HepG2 (cell line): ENCODE data around the gene ISG20. TPM values are rescaled to one million over a fixed set of nuclear protein-coding genes. Genes with fewer than 3 reads are reported as not detected.

Experiments
- ATAC-seq: fragments of 200-7000 bp; cut with Tn5 transposase; 3 replicates; pipeline ENCODE4 v1.9.1; 2020; ENCODE audit warnings: mild to moderate bottlenecking, moderate library complexity
- BruUV-seq: library from RNA; stranded (reverse); fragments of 400-500 nt; replicated peaks from 2 replicates; lab custom pipeline; 2021; lab: Mats Ljungman, UMichigan
- CTCF ChIA-PET: fragments of 300-600 bp; formaldehyde crosslinking; extraction: SDS; loops from one replicate; lab custom pipeline; 2021; ENCODE audit warnings: low total read pairs, inconsistent platforms, low intra/inter-chr PET ratio; lab: Yijun Ruan, JAX
- POLR2A ChIA-PET: fragments of 350-600 bp; sonication (Branson Sonifier 250); formaldehyde crosslinking; loops from one replicate; lab custom pipeline; 2020; ENCODE audit warnings: antibody characterized with exemption, inconsistent platforms; lab: Yijun Ruan, JAX
- DNase-seq: peaks from one replicate; pipeline ENCODE4 v3.0.0-alpha.2; 2015; ENCODE audit warnings: low spot score
- FAIRE-seq: peaks from 3 replicates; lab custom pipeline; 2011; peaks lifted over from hg19 to GRCh38; lab: Jason Lieb, UNC
- H2AFZ ChIP-seq: one replicate; pipeline ENCODE4 v1.6.1; 2011; ENCODE audit warnings: low read length, inconsistent platforms
- H3K27ac ChIP-seq: fragments of 300-600 bp; 3 replicates; pipeline ENCODE4 v1.8.0; 2011; ENCODE audit warnings: mixed run types, mild to moderate bottlenecking, mixed read lengths, low read length, inconsistent platforms; ENCODE audit not compliant: insufficient read depth; ENCODE audit errors: extremely low read length
- H3K27me3 ChIP-seq, 2 experiments: fragments of 200-600 bp in 1 of 2; 2 replicates in 1 of 2; 3 replicates in 1 of 2; pipeline versions ENCODE4 v1.6.0 to v1.8.0; 2011; ENCODE audit warnings: low read length in 2 of 2, mild to moderate bottlenecking in 2 of 2, moderate library complexity in 2 of 2, inconsistent platforms in 1 of 2; ENCODE audit not compliant: insufficient read depth in 2 of 2, control insufficient read depth in 1 of 2
- H3K36me3 ChIP-seq, 2 experiments: fragments of 200-600 bp in 1 of 2; replicated peaks in 1 of 2; 2 replicates in 1 of 2; 3 replicates in 1 of 2; pipeline versions ENCODE4 v1.5.1 to v1.8.0; 2011; ENCODE audit warnings: low read length in 2 of 2, inconsistent platforms in 1 of 2; ENCODE audit not compliant: insufficient read depth in 2 of 2, control insufficient read depth in 1 of 2
- H3K4me1 ChIP-seq: 2 replicates; pipeline ENCODE4 v1.5.1; 2012; ENCODE audit warnings: low read length, inconsistent platforms; ENCODE audit not compliant: insufficient read depth
- H3K4me2 ChIP-seq: 2 replicates; pipeline ENCODE4 v1.6.0; 2011; ENCODE audit warnings: low read depth, low read length, inconsistent platforms
- H3K4me3 ChIP-seq, 3 experiments: fragments of 200-600 bp in 1 of 3; sonication (generic), shearing (Covaris generic) in 1 of 3; replicated peaks in 1 of 3; 2 replicates each; pipeline ENCODE4 v1.5.1; 2011 to 2016; ENCODE audit warnings: low read length in 3 of 3, inconsistent platforms in 2 of 3, low read depth in 2 of 3, mild to moderate bottlenecking in 2 of 3, control low read depth in 1 of 3, mixed read lengths in 1 of 3; ENCODE audit not compliant: insufficient read depth in 1 of 3
- H3K79me2 ChIP-seq: one replicate; pipeline ENCODE4 v1.6.1; 2011; ENCODE audit warnings: low read length, inconsistent platforms; ENCODE audit not compliant: insufficient read depth
- H3K9ac ChIP-seq: 2 replicates; pipeline ENCODE4 v1.6.0; 2011; ENCODE audit warnings: mild to moderate bottlenecking, low read depth, low read length, inconsistent platforms; ENCODE audit not compliant: insufficient read depth
- H3K9me3 ChIP-seq: 2 replicates; pipeline ENCODE4 v1.5.1; 2012; ENCODE audit warnings: mild to moderate bottlenecking, low read length
- H4K20me1 ChIP-seq: 2 replicates; pipeline ENCODE4 v1.6.0; 2011; ENCODE audit warnings: inconsistent platforms, mild to moderate bottlenecking, low read length, moderate library complexity; ENCODE audit not compliant: insufficient read depth
- AGO2 ChIP-seq: fragments of 200-400 bp; formaldehyde crosslinking; optimal IDR thresholded peaks from 2 replicates; pipeline ENCODE3; 2017; ENCODE audit warnings: mild to moderate bottlenecking, low read depth, low read length, moderate library complexity
- CREM ChIP-seq, 2 experiments: sonication (generic) in 1 of 2; formaldehyde crosslinking in 1 of 2; IDR thresholded peaks; 2 replicates each; pipeline versions ENCODE4 v1.4.0 to v1.6.1; 2016 to 2020; ENCODE audit warnings: antibody characterized with exemption in 1 of 2, mild to moderate bottlenecking in 1 of 2, missing genetic modification reagents in 1 of 2
- IRF2 ChIP-seq: IDR thresholded peaks from 2 replicates; pipeline ENCODE4 v1.6.1; 2018; ENCODE audit warnings: missing genetic modification reagents, missing compliant biosample characterization
- ZNF124 ChIP-seq: sonication (generic); formaldehyde crosslinking; IDR thresholded peaks from 2 replicates; pipeline ENCODE4 v1.4.0; 2020; ENCODE audit warnings: missing genetic modification reagents
- WGBS: methylation state at CpG from one replicate; pipeline ENCODE4 v1.1.6; 2017; ENCODE audit warnings: low lambda C conversion rate; 5-methylcytosine and 5-hydroxymethylcytosine counted together
- in situ Hi-C: cut with HindIII; loops from 2 replicates; pipeline ENCODE4 v1.10.0; 2017; ENCODE audit warnings: low pct_unique_long_range_greater_than_20kb; ENCODE audit not compliant: extremely low pct_ligation_motif_present
- intact Hi-C: fragments of 100-400 bp; cut with micrococcal nuclease; formaldehyde crosslinking; loops from one replicate; pipeline ENCODE4 v1.10.0; 2022; ENCODE audit not compliant: unreplicated experiment
- polyA plus RNA-seq, 8 experiments: library from polyadenylated mRNA; depleted of rRNA in 3 of 8; stranded (reverse) in 7 of 8; unstranded in 1 of 8; fragments of >200 nt; fragmentation: Illumina TruSeq in 4 of 8; extraction: Trizol in 4 of 8; gene quantifications; 2 replicates each; pipeline versions ENCODE4 v1.2.1 to v1.2.3, GENCODE V29; 2011 to 2016; ENCODE audit warnings: low read depth in 4 of 8, missing spikeins in 1 of 8, mixed read lengths in 1 of 8; ENCODE audit not compliant: insufficient read depth in 1 of 8
- total RNA-seq, 5 experiments: library from RNA; depleted of rRNA; stranded (reverse); fragments of >200 nt; fragmentation: Illumina TruSeq; extraction: Trizol; gene quantifications; 2 replicates each; pipeline ENCODE4 v1.2.3, GENCODE V29; 2016; ENCODE audit warnings: low read depth in 1 of 5
- TF ChIP-seq, protein P1 (sequence below): sonication (generic); formaldehyde crosslinking; conservative IDR thresholded peaks from 2 replicates; pipeline ENCODE4 v1.8.0; 2022; ENCODE audit warnings: mild to moderate bottlenecking, moderate library complexity, missing genetic modification reagents
- TF ChIP-seq, protein P2 (sequence below): sonication (generic); formaldehyde crosslinking; IDR thresholded peaks from 2 replicates; pipeline ENCODE4 v1.5.1; 2020; ENCODE audit warnings: mild to moderate bottlenecking, missing genetic modification reagents, borderline replicate concordance

The ISG20 gene
- total and polyA plus RNA-seq, 2 of the 13 experiments (the other 11 are each of a cell fraction or from before 2014, with no cell fraction given), result 6.3 to 31.5 TPM

DNA sequence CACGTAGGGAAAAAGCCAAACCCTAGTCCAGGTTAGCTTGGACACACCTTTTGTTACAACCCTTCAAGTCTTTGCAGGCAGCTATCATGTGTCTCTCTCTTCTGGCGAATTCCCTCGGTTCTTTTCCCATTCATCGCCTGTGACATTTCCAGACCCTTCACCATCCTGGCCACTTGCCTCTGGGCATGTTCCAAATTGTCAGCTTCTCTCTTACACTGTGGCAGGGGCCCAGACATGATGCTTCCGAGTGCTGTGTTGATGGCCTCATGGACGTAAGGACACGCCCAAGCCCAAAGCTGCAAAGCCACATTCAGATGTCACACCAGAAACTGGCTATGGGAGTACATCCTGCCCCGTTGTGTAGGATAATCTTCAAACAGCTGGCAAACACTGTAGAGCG is 58.5 kb downstream of the ISG20 start (continued):
- TF ChIP-seq, protein P1, sequence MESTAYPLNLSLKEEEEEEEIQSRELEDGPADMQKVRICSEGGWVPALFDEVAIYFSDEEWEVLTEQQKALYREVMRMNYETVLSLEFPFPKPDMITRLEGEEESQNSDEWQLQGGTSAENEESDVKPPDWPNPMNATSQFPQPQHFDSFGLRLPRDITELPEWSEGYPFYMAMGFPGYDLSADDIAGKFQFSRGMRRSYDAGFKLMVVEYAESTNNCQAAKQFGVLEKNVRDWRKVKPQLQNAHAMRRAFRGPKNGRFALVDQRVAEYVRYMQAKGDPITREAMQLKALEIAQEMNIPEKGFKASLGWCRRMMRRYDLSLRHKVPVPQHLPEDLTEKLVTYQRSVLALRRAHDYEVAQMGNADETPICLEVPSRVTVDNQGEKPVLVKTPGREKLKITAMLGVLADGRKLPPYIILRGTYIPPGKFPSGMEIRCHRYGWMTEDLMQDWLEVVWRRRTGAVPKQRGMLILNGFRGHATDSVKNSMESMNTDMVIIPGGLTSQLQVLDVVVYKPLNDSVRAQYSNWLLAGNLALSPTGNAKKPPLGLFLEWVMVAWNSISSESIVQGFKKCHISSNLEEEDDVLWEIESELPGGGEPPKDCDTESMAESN (CRISPR knock-in tag), result no peak
- no peak for TF ChIP-seq ZNF124 (CRISPR knock-in tag)

DNA sequence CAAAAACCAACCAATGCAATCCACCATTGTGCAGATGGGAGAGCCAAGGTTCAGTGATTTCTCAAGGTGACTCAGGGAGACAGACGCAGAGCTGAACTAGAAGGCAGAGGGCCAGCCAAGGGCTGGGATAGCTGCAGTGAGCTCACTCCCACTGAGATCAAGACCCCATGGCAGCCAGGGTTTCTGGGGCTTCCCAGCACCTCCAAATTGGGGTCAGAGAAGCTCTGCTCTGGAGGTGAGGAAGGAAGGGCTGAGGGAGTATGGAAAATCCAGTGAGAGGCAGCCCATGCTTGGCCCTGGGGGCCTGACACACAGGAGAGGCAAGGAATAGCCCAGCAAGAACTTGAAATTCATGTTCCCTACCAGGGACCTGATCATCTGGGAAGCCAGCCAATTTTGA is 61.0 kb downstream of the ISG20 start:
- ChIA-PET POLR2A (no interaction called here), CTCF (no interaction called here)
- no peak overlapping the region for H3K4me3 ChIP-seq
- TF ChIP-seq IRF2 (no peak), CREM (IDR thresholded peaks at IDR 0.05) (no peak), CREM (CRISPR knock-in tag; IDR thresholded peaks at IDR 0.05) (no peak), AGO2 (no peak)
- TF ChIP-seq, protein P2, sequence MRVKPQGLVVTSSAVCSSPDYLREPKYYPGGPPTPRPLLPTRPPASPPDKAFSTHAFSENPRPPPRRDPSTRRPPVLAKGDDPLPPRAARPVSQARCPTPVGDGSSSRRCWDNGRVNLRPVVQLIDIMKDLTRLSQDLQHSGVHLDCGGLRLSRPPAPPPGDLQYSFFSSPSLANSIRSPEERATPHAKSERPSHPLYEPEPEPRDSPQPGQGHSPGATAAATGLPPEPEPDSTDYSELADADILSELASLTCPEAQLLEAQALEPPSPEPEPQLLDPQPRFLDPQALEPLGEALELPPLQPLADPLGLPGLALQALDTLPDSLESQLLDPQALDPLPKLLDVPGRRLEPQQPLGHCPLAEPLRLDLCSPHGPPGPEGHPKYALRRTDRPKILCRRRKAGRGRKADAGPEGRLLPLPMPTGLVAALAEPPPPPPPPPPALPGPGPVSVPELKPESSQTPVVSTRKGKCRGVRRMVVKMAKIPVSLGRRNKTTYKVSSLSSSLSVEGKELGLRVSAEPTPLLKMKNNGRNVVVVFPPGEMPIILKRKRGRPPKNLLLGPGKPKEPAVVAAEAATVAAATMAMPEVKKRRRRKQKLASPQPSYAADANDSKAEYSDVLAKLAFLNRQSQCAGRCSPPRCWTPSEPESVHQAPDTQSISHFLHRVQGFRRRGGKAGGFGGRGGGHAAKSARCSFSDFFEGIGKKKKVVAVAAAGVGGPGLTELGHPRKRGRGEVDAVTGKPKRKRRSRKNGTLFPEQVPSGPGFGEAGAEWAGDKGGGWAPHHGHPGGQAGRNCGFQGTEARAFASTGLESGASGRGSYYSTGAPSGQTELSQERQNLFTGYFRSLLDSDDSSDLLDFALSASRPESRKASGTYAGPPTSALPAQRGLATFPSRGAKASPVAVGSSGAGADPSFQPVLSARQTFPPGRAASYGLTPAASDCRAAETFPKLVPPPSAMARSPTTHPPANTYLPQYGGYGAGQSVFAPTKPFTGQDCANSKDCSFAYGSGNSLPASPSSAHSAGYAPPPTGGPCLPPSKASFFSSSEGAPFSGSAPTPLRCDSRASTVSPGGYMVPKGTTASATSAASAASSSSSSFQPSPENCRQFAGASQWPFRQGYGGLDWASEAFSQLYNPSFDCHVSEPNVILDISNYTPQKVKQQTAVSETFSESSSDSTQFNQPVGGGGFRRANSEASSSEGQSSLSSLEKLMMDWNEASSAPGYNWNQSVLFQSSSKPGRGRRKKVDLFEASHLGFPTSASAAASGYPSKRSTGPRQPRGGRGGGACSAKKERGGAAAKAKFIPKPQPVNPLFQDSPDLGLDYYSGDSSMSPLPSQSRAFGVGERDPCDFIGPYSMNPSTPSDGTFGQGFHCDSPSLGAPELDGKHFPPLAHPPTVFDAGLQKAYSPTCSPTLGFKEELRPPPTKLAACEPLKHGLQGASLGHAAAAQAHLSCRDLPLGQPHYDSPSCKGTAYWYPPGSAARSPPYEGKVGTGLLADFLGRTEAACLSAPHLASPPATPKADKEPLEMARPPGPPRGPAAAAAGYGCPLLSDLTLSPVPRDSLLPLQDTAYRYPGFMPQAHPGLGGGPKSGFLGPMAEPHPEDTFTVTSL (CRISPR knock-in tag), result no peak
- no peaks in the 10 kb centered on the region for H4K20me1 ChIP-seq
- H3K27ac ChIP-seq, result no peak overlapping the region
- WGBS, result 0% methylated on average over 1 of the region's 1 CpG
- no peak for DNase-seq
- BruUV-seq, result no TSS peak
- H3K9me3 ChIP-seq, result no peaks in the 10 kb centered on the region
- peaks cover 0 to 42% of the 10 kb centered on the region in 2 experiments; a peak in 4 of 5 replicates for H3K27me3 ChIP-seq
- no peak for ATAC-seq
- H3K4me2 ChIP-seq, result no peak overlapping the region
- intact Hi-C loops (no loop called here), in situ Hi-C loops (loop anchor here (5.0 kb wide), 1 partner anchor 38 kb away; no protein-coding TSS in a partner anchor)
- no peak for FAIRE-seq
- H3K9ac ChIP-seq, result no peak overlapping the region
- no peaks in the 10 kb centered on the region for H3K79me2 ChIP-seq
- H3K4me1 ChIP-seq, result no peaks in the 10 kb centered on the region
- no peaks in the 10 kb centered on the region for H3K36me3 ChIP-seq
- H2AFZ ChIP-seq, result no peak overlapping the region
